ENCODE measurements around the gene PM20D2.
A peak's percentile ranks its signal among the peaks of the same experiment; 100 is the strongest.

Gene PM20D2

GRCh38 chr6:89145091-89145955 is 532 bp upstream of the PM20D2 start:
- DNase-seq, result peak; percentile 74

GRCh38 chr6:89146718-89147700 is 1.2 kb downstream of the PM20D2 start:
- DNase-seq, result peak; percentile 39

- DNase-seq, result no peak
Observed at GRCh38 chr6:89148016-89148750, 2.3 kb downstream of the PM20D2 start.

GRCh38 chr6:89154131-89154530 is 8.3 kb downstream of the PM20D2 start:
- DNase-seq, result no peak

GRCh38 chr6:89160331-89161092 is 14.7 kb downstream of the PM20D2 start:
- no peak for DNase-seq

- DNase-seq, result no peak
Observed at GRCh38 chr6:89161326-89162046, 15.6 kb downstream of the PM20D2 start.

GRCh38 chr6:89162047-89162371 is 16.2 kb downstream of the PM20D2 start:
- no peak for DNase-seq

- no peak for DNase-seq
Observed at GRCh38 chr6:89172131-89172530, 26.3 kb downstream of the PM20D2 start.

- DNase-seq, result no peak
Observed at GRCh38 chr6:89173634-89174033, 27.8 kb downstream of the PM20D2 start.

GRCh38 chr6:89180112-89180511 is 34.3 kb downstream of the PM20D2 start:
- no peak for DNase-seq

- DNase-seq, result no peak
Observed at GRCh38 chr6:89180971-89181370, 35.1 kb downstream of the PM20D2 start.

- no peak for DNase-seq
Observed at GRCh38 chr6:89183294-89183693, 37.4 kb downstream of the PM20D2 start.

GRCh38 chr6:89184344-89184743 is 38.5 kb downstream of the PM20D2 start:
- DNase-seq, result no peak

- DNase-seq, result no peak
Observed at GRCh38 chr6:89186762-89187161, 40.9 kb downstream of the PM20D2 start.

- no peak for DNase-seq
Observed at GRCh38 chr6:89187504-89187903, 41.6 kb downstream of the PM20D2 start.

GRCh38 chr6:89190741-89191140 is 44.9 kb downstream of the PM20D2 start:
- no peak for DNase-seq

- no peak for DNase-seq
Observed at GRCh38 chr6:89194559-89194958, 48.7 kb downstream of the PM20D2 start.

GRCh38 chr6:89197141-89197540 is 51.3 kb downstream of the PM20D2 start:
- DNase-seq, result no peak

- no peak for DNase-seq
Observed at GRCh38 chr6:89198235-89198634, 52.4 kb downstream of the PM20D2 start.

GRCh38 chr6:89199579-89199978 is 53.7 kb downstream of the PM20D2 start:
- no peak for DNase-seq

GRCh38 chr6:89200706-89201215 is 54.9 kb downstream of the PM20D2 start:
- DNase-seq, result no peak
